Left kidney (tissue), 2 donors: ENCODE measurements around the gene IL1B. TPM values are rescaled to one million over a fixed set of nuclear protein-coding genes. Genes with fewer than 3 reads are reported as not detected.

ENCODE experiments used
- DNase-seq: peaks from one replicate; pipeline ENCODE4 v3.0.0-alpha.2; 2013
- polyA plus RNA-seq: library from polyadenylated mRNA; unstranded; fragments of 120-200 nt; gene quantifications from one replicate; pipeline ENCODE4 v1.2.1, GENCODE V29; 2013; ENCODE audit not compliant: insufficient read length

IL1B gene
- polyA plus RNA-seq, 1 donor = 0.65 TPM

DNA sequence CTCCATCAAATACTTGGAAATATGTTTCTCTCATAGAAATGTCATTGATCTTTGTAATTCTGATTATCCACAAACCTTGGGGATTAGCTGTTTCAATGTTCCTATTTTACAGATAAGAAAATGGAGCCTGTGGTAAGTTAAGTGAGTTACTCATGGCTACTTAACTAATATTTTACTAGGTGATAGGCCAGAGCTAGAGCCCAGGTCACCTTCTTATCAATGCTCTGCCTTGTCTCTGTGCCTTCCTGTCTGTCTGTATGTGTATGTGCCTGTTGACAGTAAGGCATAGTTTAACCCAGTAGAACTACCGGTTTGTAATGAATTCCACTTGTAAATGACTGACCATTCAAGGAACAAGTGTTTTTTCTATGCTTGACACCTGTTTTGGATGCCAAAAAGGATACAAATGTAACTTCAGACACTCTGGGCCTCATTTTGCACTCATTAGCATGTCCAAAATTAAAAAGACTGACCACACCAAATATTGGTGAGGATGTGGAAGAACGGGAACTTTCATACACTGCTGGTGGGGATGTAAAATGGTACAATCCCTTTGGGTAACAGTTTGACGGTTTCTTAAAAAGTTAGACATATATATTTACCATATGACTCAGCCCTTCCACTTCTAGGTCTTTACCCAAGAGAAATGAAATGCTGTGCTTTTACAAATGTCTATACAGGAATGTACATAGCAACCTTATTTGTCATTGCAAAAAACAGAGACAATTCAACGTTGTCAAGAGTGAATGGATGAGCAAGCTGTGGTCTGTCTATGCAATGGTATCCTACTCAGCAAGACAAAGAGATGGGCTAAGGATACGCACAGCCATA lies 32.7 kb downstream of the IL1B start:
- DNase-seq = no peak

- DNase-seq = no peak
Observed at GRCh38 chr2:112800881-112801583, 35.5 kb downstream of the IL1B start.

DNA sequence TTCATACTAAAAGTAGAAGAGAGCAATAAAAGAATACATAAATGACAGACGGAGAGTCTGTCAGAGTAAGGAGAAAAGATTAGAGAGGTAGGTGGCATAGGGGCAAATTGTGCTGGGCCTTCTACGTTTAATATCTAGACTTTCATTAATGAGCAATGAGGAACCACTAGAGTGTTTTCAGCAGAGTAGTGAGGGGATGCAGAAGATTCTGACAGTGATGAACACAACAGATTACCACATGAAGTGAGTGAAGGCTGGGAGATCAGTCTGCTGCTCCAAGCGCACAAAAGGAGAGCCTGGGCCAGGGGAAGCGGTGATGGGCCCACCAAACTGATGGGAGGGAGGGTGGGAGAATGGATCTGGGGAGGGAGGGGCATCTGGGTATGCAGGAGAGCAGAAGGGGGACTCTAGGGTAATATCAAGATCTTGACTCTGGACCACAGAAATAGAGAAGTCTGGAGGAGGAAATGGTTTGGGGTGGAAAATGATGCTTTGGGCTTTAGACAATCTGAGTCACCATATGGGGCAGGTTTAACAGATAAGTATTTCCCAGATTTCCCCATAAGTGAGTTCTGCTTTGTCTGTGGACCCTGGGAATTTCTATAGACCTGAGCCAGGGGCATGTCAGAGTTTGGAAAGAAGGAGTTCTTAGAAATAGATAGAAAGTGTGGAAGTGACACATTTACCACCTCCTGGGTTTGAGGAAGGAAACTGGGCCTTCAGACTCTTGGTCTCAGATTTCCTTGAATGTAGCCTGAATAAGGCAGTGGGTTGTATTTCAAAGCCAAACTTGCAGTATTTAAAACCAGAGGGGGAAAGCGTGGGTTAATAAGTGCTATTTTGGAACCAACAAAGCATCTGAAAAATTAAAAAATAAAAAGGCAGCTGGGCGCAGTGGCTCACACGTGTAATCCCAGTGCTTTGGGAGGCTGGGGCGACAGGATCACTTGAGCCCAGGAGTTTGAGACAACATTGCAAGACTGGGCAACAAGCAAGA lies 37.3 kb downstream of the IL1B start:
- DNase-seq = no peak

- no peak for DNase-seq
Observed at GRCh38 chr2:112796486-112796885, 40.1 kb downstream of the IL1B start.

DNA sequence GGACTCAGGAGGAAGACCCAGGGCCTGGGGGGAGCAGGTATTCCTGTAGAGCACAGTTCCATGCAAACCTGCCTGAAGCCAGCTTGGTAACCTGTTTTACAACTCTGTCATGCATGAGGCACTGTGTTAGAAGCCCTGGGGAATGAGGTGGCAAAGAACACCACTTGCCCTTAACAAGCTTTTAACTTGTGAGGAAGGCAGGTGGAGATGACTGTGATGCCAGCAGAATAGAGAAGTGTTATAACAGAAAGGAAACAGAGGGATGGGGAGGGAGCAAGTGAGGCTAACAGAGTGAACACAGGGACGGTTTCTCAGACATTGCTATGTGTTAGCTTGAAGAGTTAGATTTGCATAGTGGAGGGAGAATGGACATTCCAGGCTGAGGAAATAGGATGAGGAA lies 40.8 kb downstream of the IL1B start:
- peak; percentile 31 for DNase-seq

- DNase-seq = no peak
Observed at GRCh38 chr2:112794841-112795240, 41.7 kb downstream of the IL1B start.

GRCh38 chr2:112794131-112794733 lies 42.3 kb downstream of the IL1B start:
- no peak for DNase-seq

DNA sequence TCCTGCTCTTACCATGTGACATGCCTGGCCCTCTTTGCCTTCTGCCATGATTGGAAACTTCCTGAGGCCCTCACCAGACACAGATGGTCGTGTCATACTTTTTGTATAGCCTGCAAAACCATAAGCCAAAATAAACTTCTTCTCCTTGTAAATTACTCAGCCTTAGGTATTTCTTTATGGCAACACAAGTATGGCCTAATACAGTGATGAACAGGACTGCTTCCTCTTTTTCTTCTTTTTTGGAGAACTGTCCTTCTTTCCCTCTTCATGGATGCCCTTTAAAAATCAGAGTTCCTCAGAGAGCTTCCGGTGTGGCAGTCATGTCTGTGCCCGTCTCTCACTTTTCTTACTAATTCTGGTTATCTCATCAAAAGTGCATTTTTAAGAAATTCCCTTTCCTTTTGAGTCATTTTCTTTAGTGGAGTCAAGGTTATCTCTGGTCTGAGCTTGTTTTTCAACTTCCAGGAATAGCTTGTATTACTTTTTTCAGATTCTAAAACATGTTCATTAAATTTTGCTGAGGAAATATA lies 43.1 kb downstream of the IL1B start:
- no peak for DNase-seq

DNA sequence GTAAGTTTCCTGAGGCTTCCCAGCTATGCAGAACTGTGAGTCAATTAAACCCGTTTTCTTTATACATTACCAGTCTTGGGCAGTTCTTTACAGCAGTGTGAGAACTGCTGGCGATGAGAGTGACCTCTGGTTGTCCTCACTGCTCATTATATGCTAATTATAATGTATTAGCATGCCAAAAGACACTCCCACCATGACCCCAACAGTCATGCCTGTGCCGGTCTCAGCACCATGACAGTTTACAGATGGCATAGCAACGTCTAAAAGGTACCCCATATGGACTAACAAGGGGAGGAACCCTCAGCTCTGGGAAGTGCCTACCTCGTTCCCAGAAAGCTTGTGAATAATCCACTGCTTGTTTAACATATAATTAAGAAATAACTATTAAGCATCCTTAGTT lies 44.2 kb downstream of the IL1B start:
- no peak for DNase-seq

- no peak for DNase-seq
Observed at GRCh38 chr2:112791693-112792230, 44.8 kb downstream of the IL1B start.

DNA sequence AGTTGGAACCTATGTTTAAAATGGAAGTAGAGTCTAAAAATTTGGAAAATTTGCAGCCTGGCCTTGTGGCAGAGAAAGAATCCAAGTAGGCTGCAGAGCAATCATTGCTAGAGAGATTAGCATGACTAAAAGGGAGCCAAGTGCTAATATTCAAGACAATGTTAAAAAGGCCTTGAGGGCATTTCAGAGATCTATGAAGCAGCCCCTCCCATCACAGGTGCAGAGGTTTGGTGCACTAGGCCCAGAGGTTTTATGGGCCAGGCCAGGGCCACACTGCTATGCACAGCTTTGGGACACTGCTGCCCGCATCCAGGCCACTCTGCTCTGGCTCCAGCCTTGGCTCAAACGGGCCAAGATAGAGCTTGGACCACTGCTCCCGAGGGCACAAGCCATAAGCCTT lies 45.6 kb downstream of the IL1B start:
- no peak for DNase-seq

- DNase-seq = no peak
Observed at GRCh38 chr2:112790305-112790704, 46.3 kb downstream of the IL1B start.

GRCh38 chr2:112789186-112789585 lies 47.4 kb downstream of the IL1B start:
- DNase-seq = no peak

DNA sequence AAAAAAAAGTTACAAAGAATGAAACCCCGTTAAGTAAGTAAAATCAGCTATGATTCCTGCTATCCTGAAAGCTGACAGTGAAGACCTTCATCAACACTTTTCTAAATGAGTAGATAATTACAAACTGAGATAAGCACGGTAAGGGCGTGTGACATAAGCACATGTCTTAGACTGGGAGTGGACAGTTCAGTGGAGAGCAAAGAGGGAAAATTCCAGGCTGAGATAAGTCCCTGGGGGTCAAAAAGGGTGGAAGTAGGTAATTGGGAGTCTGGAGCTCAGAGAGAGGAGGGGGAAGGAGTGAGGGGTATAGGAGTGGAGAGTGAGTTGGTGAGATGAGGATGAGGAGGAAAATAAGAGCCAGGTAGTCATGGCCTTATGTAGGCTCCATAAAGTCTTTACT lies 47.9 kb downstream of the IL1B start:
- no peak for DNase-seq

GRCh38 chr2:112787729-112788393 lies 48.7 kb downstream of the IL1B start:
- DNase-seq = no peak

DNA sequence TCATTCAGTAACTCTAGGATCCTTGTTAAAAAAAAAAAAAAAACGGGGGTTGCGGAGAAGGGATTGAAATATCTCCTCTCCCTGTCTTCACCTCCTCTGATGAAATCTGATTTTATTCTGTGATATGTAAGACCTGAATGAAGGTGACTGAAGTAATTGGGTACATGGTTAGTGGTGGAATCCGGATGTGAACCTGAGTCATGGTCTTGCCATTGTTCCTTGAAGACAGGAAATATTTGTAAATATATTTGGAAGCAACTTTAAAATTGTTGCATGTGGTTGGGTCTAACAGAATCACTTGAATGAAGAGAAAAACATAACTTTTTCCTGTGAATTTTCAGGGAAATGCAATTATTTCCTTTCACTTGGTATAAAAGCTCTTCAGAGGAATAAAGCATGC lies 49.3 kb downstream of the IL1B start:
- DNase-seq = no peak

- DNase-seq = no peak
Observed at GRCh38 chr2:112784199-112785189, 52.1 kb downstream of the IL1B start, which contains the start of gene IL1A. Gene IL1A (minus strand): TSS chr2:112784493. CDS start chr2:112783770, 723 bp downstream.

DNA sequence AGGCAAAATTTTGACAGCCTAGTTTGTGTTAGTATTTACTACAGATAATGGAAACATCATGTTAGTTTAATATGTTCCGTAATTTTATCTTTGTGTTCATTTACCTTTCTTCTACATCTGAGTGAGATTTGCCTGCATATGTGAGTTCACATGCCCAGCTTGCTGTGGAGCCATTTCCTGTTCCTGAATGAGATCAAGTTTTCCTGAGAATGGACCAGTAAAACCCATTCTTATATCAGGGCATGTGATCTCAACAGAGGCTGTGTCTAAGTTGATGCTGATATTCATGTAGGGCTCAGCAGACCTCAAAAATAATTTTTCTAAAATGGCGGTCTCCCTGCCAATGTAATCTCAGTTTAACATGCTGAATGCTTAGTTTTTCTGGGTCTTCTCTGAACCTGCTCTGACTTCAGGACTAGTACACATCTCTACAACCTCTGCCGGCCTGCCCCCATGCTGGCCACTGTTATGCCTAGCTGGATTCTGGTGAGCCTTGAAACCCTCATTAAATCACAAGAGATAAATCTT lies 53.3 kb downstream of the IL1B start:
- DNase-seq = no peak

DNA sequence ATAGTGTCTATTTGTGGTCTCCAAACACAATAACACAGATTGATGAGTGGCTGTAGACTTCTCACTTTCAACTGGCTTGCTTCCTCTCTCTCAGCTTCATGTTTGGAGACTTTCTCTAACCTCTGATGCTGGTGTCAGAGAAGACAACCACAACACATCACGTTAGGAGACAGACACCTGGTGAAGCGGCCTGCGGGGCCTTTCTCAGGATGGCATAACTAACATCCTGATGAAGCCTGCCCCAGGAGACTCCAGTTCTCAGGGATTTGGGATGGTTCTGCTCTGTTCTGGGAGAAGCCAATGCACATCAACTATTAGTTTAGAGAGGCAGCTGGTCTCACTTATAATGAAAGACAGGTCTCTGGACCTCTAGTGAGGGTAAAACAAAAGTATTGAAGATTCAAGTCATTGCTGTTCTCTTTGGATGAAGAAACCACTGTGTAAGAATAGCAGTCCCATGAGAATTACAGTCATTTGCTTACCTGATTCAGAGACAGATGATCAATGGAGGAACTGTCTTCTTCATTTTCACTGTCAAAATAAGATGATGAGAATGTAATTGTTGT lies 54.3 kb downstream of the IL1B start:
- no peak for DNase-seq
